Heart left ventricle (tissue), 13 donors: ENCODE results near the gene CFAP97D2.

Source experiments
- CTCF ChIP-seq, 12 donors: fragments of 200-600 bp; sonication (generic) in 4 of 12; IDR thresholded peaks; one replicate each; pipeline versions ENCODE4 v1.5.0 to v1.8.0; 2018 to 2022; ENCODE audit warnings: antibody characterized with exemption in 12 of 12, mild to moderate bottlenecking in 5 of 12
- POLR2A ChIP-seq, 2 donors: fragments of 450-650 bp; IDR thresholded peaks; one replicate each; pipeline ENCODE4 v1.6.1; 2017; ENCODE audit warnings: antibody characterized with exemption in 2 of 2, mild to moderate bottlenecking in 2 of 2, moderate library complexity in 2 of 2
- donor health status: ischemic (EF 13 %, LVEDD 7.1; RV severe dilation, severe dysfunction).
- donor health status: DM: no; HTN: yes; CAD: no.
- donor health status: DM: no; HTN: no; CAD: no.
- donor health status: ischemic (EF 25% LVEDD 6.9; RV normal size, moderate dysfunction).
- donor health status: ischemic (EF 25% LVEDD 5.7; RV mildly dilated, moderate dysfunction).
- donor health status: ischemic (EF 35%, LVEDD 5.7; RV mildly dilated, moderate dysfunction).
- donor health status: nonischemic (EF 11% LVEDD 7.7; RV severe dilation, severe dysfunction).
- donor health status: DM: yes; HTN: yes; CAD: no.
- donor health status: PGD.
- donor health status: ischemic (EF 29% LVEDD 5.4; RV normal size, mild dysfunction).
- donor health status: nonischemic (EF 23%, LVEDD 6.1; RV moderate dilation, normal function).

GRCh38 chr13:114219392-114219791 lies 40.3 kb downstream of the CFAP97D2 start:
- TF ChIP-seq CTCF (IDR thresholded peaks at IDR 0.05) (no peak), POLR2A (IDR thresholded peaks at IDR 0.05) (no peak)
